H1 (cell line): ENCODE measurements around the gene LRRC9.

ENCODE experiments used
- CEBPB ChIP-seq: IDR thresholded peaks from 2 replicates; pipeline ENCODE4 v1.6.1; 2012; ENCODE audit warnings: low read depth, low read length
- CHD2 ChIP-seq: IDR thresholded peaks from 2 replicates; pipeline ENCODE4 v1.6.1; 2012; ENCODE audit warnings: low read length, improper control_type of control experiment
- POLR2A ChIP-seq, 2 experiments: IDR thresholded peaks; 1 replicate in 1 of 2; 2 replicates in 1 of 2; pipeline ENCODE4 v1.6.1; 2011; ENCODE audit warnings: low read depth in 2 of 2, low read length in 2 of 2, mild to moderate bottlenecking in 2 of 2; ENCODE audit errors: control extremely low read depth in 1 of 2
- SUZ12 ChIP-seq: fragments of 200-600 bp; sonication (generic); IDR thresholded peaks from 2 replicates; pipeline ENCODE4 v1.6.1; 2012; ENCODE audit warnings: mild to moderate bottlenecking, inconsistent platforms, low read length, moderate library complexity, mixed read lengths
- TAF1 ChIP-seq: IDR thresholded peaks from 2 replicates; pipeline ENCODE4 v1.6.1; 2011; ENCODE audit warnings: mild to moderate bottlenecking, low read depth, low read length
- TCF12 ChIP-seq: IDR thresholded peaks from 2 replicates; pipeline ENCODE4 v1.6.1; 2011; ENCODE audit warnings: low read depth, mild to moderate bottlenecking, low read length
- ZNF274 ChIP-seq: IDR thresholded peaks from 2 replicates; pipeline ENCODE4 v1.7.0; 2012; ENCODE audit warnings: low read length, borderline replicate concordance; ENCODE audit errors: extremely low read depth
- TF ChIP-seq, protein P1 (sequence below): IDR thresholded peaks from 2 replicates; pipeline ENCODE4 v1.6.1; 2012; ENCODE audit warnings: inconsistent platforms
- TF ChIP-seq, protein P2 (sequence below), 3 experiments: IDR thresholded peaks; 1 replicate in 2 of 3; 2 replicates in 1 of 3; pipeline versions ENCODE4 v1.5.1 to v1.6.1; 2011; ENCODE audit warnings: low read length in 3 of 3, mild to moderate bottlenecking in 3 of 3, inconsistent platforms in 2 of 3, low read depth in 1 of 3, moderate library complexity in 1 of 3; ENCODE audit not compliant: insufficient read depth in 1 of 3; ENCODE audit errors: control extremely low read depth in 1 of 3
- TF ChIP-seq, protein P3 (sequence below): IDR thresholded peaks from 2 replicates; pipeline ENCODE4 v1.6.1; 2011; ENCODE audit warnings: low read length, improper control_type of control experiment

DNA sequence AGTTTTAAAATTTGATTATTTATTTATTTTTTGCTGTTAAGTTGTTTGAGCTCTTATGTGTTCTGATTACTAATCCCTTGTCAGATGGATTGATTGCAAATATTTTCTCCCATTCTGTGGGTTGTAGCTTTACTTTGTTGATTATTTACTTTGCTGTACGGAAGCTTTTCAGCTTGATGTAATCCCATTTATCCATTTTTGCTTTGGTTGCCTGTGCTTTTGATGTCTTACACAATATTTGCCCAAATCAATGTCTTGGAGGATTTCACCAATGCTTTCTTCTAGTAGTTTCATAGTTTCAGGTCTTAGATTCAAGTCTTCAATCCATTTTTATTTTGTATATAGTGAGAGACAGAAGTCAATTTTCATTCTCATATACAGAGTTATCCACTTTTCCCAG is 115.2 kb downstream of the LRRC9 start:
- no peak for TF ChIP-seq TCF12
- TF ChIP-seq, protein P1, sequence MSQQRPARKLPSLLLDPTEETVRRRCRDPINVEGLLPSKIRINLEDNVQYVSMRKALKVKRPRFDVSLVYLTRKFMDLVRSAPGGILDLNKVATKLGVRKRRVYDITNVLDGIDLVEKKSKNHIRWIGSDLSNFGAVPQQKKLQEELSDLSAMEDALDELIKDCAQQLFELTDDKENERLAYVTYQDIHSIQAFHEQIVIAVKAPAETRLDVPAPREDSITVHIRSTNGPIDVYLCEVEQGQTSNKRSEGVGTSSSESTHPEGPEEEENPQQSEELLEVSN, result no peak
- TF ChIP-seq SUZ12, result no peak
- TF ChIP-seq, protein P2, sequence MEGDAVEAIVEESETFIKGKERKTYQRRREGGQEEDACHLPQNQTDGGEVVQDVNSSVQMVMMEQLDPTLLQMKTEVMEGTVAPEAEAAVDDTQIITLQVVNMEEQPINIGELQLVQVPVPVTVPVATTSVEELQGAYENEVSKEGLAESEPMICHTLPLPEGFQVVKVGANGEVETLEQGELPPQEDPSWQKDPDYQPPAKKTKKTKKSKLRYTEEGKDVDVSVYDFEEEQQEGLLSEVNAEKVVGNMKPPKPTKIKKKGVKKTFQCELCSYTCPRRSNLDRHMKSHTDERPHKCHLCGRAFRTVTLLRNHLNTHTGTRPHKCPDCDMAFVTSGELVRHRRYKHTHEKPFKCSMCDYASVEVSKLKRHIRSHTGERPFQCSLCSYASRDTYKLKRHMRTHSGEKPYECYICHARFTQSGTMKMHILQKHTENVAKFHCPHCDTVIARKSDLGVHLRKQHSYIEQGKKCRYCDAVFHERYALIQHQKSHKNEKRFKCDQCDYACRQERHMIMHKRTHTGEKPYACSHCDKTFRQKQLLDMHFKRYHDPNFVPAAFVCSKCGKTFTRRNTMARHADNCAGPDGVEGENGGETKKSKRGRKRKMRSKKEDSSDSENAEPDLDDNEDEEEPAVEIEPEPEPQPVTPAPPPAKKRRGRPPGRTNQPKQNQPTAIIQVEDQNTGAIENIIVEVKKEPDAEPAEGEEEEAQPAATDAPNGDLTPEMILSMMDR (IDR thresholded peaks at IDR 0.05; ENCODE audit: control extremely low read depth in 1 of 3, insufficient read depth in 1 of 3, low read depth in 1 of 3, low read length in 3 of 3), result no peak
- TF ChIP-seq POLR2A (IDR thresholded peaks at IDR 0.05; ENCODE audit: control extremely low read depth in 1 of 2, low read depth in 2 of 2, low read length in 2 of 2), result no peak
- no peak for TF ChIP-seq CEBPB
- no peak for TF ChIP-seq CHD2
- no peak for TF ChIP-seq ZNF274
- TF ChIP-seq, protein P3, sequence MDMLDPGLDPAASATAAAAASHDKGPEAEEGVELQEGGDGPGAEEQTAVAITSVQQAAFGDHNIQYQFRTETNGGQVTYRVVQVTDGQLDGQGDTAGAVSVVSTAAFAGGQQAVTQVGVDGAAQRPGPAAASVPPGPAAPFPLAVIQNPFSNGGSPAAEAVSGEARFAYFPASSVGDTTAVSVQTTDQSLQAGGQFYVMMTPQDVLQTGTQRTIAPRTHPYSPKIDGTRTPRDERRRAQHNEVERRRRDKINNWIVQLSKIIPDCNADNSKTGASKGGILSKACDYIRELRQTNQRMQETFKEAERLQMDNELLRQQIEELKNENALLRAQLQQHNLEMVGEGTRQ, result no peak
- no peak for TF ChIP-seq TAF1
